GM10847 (cell line): ENCODE measurements around the gene ZSCAN1.

Source experiments
- POLR2A ChIP-seq: IDR thresholded peaks from 2 replicates; pipeline ENCODE4 v1.6.1; 2011; ENCODE audit not compliant: insufficient read length; ENCODE audit errors: extremely low read depth

The ZSCAN1 gene

DNA sequence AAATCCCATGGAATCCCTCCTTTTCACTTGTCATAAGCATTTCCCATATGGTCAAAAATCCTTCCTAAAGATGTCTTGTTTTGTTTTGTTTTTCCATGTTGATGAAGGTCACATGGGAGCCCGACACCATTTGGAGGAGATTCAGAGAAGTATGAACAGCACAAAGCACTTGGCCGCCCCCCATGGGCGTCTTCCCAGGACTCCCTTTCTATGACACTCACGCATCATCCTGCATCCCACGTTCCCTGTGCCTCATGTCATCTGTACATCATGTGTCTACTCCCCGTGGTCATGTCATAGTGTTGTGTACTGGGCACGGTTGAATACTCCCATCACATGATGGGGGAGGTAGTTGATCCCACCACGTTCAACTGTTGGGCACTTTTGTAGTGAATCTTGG is 2.0 kb downstream of the ZSCAN1 start:
- TF ChIP-seq POLR2A = no peak

- TF ChIP-seq POLR2A = no peak
These were observed 4.3 kb downstream of the ZSCAN1 start for GRCh38 chr19:58037927-58038687.

DNA sequence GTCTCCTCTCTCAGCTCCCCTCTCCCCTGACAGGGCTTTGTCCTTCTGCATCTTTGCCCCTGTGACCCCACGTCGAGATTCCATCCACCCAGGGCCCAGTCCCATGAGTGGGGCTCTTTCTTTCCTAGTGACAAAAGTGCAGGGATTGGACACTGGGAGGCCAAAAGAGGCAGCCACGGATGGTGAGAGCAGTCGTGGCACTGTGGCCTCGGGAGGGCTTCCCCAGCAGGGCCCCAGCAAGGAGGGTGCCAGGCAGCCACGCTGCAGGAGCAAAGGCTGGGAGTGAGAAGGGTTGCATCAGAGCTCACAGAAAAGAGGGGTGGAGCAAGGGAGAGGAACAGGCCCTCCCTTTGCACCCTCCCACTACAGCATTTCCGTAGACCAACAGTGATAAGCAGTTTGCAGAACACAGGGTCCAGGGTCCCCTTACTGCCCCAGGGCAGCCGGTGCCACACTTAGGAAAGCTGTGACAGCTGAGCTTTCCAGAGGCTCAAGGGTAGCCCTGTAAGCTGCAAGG is 4.9 kb downstream of the ZSCAN1 start:
- no peak for TF ChIP-seq POLR2A

GRCh38 chr19:58040751-58041525 is 7.1 kb downstream of the ZSCAN1 start:
- TF ChIP-seq POLR2A = no peak

DNA sequence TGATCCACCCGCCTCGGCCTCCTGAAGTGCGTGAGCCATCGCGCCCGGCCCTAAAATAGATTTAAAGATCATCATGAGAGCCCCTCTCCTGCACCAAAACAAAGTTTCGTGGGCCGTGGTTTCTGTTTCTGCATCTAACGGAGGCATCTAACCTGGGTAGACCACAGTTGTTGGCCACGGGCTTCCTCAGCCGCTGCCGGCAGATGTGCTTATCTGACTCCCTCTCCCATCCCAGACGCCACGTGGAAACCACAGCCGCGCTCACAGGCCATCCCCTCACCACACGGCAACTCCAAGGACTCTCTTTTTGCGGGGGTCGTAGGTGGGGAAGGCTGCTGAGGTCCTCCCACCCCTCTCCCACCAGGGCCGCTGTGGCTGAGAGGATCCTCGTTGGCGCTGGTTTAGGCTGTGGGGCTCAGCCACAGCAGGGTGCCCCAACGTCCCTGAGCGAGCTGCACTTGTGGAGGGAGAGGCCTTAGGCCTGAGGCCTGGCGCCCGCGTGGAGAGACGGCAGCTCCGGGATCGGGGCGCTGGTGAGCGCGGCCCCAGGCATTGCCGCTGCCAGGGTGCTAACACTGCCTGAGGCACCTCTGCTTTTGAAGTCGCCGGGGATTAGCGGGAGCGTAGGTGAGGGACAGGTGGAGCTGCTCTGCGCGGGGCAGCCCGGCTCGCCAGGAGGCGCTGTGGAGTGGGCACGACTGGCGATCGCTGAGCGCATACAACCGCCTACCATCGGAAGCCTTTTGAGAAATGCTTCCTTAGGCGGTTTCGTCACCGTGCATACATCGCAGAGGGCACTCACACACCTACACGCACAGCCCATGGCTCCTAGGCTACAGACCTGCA is 8.9 kb downstream of the ZSCAN1 start:
- no peak for TF ChIP-seq POLR2A

GRCh38 chr19:58044391-58044790 is 10.6 kb downstream of the ZSCAN1 start:
- no peak for TF ChIP-seq POLR2A

GRCh38 chr19:58044886-58045285 is 11.1 kb downstream of the ZSCAN1 start:
- no peak for TF ChIP-seq POLR2A

DNA sequence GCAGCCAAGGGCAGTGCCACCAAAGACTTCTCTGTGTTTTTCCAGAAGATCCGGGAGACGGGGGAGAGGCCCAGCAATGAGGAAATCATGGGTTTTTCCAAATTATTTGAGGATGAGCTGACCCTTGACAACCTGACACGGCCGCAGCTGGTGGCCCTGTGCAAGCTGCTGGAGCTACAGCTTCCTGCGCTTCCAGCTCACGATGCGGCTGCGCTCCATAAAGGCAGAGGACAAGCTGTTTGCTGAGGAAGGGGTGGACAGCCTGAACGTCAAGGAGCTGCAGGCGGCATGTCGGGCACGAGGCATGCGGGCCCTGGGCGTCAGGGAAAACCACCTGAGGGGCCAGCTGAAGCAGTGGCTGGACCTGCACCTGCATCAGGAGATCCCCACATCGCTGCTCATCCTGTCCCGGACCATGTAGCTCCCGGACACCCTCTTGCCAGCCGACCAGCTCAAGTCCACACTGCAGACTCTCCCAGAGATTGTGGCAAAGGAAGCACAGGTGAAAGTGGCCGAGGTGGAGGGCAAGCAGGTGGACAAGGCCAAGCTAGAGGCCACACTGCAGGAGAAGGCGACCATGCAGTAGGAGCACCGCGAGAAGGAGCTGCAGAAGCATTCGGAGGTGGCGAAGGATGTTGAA is 11.7 kb downstream of the ZSCAN1 start:
- TF ChIP-seq POLR2A = no peak

DNA sequence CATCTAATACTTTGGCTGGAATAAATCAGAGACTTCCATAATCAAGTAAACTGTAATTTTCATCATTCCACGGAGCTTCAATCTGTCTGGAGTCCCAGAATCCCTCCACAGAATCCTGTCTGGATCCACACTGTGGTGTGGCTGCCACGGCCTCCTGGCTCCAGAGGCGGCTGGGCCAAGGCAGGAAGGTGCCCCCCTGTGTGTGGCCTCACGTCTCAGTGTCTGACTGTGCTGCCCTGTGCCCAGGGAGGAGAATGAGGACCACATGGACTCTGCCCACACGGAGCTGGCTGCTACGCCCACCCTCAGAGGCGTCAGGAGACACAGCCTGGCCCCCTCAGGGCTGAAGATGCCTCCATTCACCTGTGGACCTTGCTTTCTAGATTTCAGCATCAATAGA is 13.0 kb downstream of the ZSCAN1 start:
- TF ChIP-seq POLR2A = no peak

GRCh38 chr19:58047672-58048071 is 13.8 kb downstream of the ZSCAN1 start:
- TF ChIP-seq POLR2A = no peak

GRCh38 chr19:58052256-58052655 is 18.4 kb downstream of the ZSCAN1 start:
- TF ChIP-seq POLR2A = no peak

GRCh38 chr19:58053480-58054156 is 19.8 kb downstream of the ZSCAN1 start:
- no peak for TF ChIP-seq POLR2A

DNA sequence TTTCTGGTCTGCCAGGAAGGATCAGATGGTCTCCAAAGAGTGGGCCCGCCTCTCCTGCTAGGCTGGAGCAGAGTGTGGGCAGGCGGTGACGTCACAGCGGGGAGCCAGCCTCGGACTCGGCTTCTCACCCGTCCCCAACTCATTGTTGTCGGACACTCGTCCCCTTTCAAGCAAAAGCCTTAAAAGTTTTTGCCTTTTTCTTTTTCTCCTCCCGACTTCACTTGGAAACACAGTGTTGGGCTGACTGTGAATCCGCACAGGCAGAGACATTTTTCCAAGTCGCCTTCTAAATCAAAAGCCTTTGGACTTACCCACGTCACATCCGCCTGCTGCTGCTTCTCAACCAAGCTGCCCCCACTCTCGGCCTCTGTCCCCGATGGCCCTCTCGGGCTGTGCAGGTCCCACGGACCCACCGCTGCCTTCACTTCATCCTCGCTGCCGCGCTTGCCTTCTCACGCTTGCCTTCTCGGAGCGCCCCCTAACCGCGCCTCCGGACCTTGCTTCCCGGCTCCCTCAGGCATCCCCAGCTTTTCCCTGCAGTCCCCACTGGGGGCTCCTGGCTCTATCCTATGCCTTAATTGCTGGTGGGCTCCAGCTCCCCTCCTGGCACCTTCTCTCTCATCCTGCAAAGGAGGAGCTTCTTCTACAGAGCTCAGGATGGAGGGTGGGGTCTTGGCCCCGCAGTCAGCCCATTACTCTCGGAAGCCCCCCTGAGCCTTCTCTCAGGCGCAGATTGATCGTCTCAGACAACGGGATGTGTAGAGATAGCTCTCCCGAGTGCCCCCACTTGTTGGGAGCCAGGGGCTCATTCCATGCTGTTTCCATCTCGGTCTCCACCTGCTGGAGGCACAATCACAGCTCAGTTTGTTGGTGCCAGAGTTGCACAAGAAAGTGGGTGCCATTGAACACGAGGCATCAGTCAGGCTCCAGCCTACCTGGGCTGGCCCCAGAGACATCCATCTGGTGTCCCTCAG is 21.4 kb downstream of the ZSCAN1 start:
- no peak for TF ChIP-seq POLR2A
